Right lobe of liver (tissue), 6 donors: ENCODE measurements around the gene UBASH3B. TPM values are rescaled to one million over a fixed set of nuclear protein-coding genes. Genes with fewer than 3 reads are reported as not detected.

Experiments
- ATAC-seq, 4 donors: fragments of 200-7000 bp; cut with Tn5 transposase; one replicate each; pipeline ENCODE4 v1.9.1; 2020; ENCODE audit warnings: mild to moderate bottlenecking in 4 of 4, moderate library complexity in 4 of 4
- DNase-seq, 3 donors: peaks; one replicate each; pipeline ENCODE4 v3.0.0-alpha.2; 2020
- H3K27ac ChIP-seq, 3 donors: fragments of 200-600 bp; one replicate each; pipeline ENCODE4 v1.8.0; 2022
- H3K27me3 ChIP-seq, 2 donors: fragments of 200-600 bp; one replicate each; pipeline ENCODE4 v1.8.0; 2022
- H3K36me3 ChIP-seq, 4 donors: fragments of 200-600 bp; sonication (generic) in 1 of 4; one replicate each; pipeline versions ENCODE4 v1.5.1 to v1.8.0; 2017 to 2022; ENCODE audit warnings: control low read depth in 1 of 4
- H3K4me1 ChIP-seq, 4 donors: fragments of 200-600 bp; sonication (generic) in 1 of 4; one replicate each; pipeline versions ENCODE4 v1.5.1 to v1.8.0; 2017 to 2022; ENCODE audit warnings: control low read depth in 1 of 4
- H3K4me3 ChIP-seq, 3 donors: fragments of 200-600 bp; one replicate each; pipeline ENCODE4 v1.8.0; 2022
- H3K9me3 ChIP-seq, 4 donors: fragments of 200-600 bp; sonication (generic) in 1 of 4; one replicate each; pipeline versions ENCODE4 v1.5.1 to v1.8.0; 2017 to 2022; ENCODE audit warnings: control low read depth in 1 of 4
- CTCF ChIP-seq, 4 donors: fragments of 200-600 bp in 3 of 4; fragments of 450-650 bp in 1 of 4; IDR thresholded peaks; one replicate each; pipeline versions ENCODE4 v1.5.1 to v1.8.0; 2016 to 2022; ENCODE audit warnings: antibody characterized with exemption in 4 of 4, mild to moderate bottlenecking in 2 of 4
- POLR2A ChIP-seq: fragments of 450-650 bp; IDR thresholded peaks from one replicate; pipeline ENCODE4 v1.6.1; 2017; ENCODE audit warnings: antibody characterized with exemption, mild to moderate bottlenecking
- WGBS: methylation state at CpG from one replicate; pipeline ENCODE4 v1.1.6; 2018; ENCODE audit warnings: low coverage, low lambda C conversion rate; ENCODE audit not compliant: insufficient coverage; ENCODE audit errors: missing lambda C conversion rate; 5-methylcytosine and 5-hydroxymethylcytosine counted together
- intact Hi-C, 2 donors: fragments of 100-400 bp; cut with DNase I; formaldehyde crosslinking; loops; one replicate each; pipeline versions ENCODE4 v1.11.2 to v1.14.1; 2022
- total RNA-seq, 6 experiments: library from RNA; depleted of rRNA in 2 of 6; stranded (reverse); fragments of >200 nt in 2 of 6; fragmentation: NEBNext Ultra II Directional in 3 of 6; extraction: Animal tissue kit (Norgen Biotek cat#: 25700) in 3 of 6; gene quantifications; one replicate each; pipeline versions ENCODE4 v1.1.0 to v1.2.4, GENCODE V29; 2016 to 2023
- donor health status: DM: no; HTN: yes; CAD: no.
- donor health status: DM: no; HTN: no; CAD: no.
- donor health status: DM: no; HTN: no; CAD: no.
- donor health status: DM: no; HTN: yes; CAD: no.
- donor health status: DM: no; HTN: yes; CAD: no.

Gene UBASH3B
- total RNA-seq, 6 experiments from 2014 or later: 1.7 to 10.5 (median 2.4) TPM

GRCh38 chr11:122707901-122708300 lies 52.4 kb downstream of the UBASH3B start:
- intact Hi-C loops: no loop called here
- H3K36me3 ChIP-seq: no peaks in the 10 kb centered on the region

GRCh38 chr11:122709039-122709760 lies 53.7 kb downstream of the UBASH3B start:
- no peak for TF ChIP-seq CTCF (IDR thresholded peaks at IDR 0.05)
- TF ChIP-seq POLR2A: no peak
- Histone ChIP-seq H3K27ac (no peak overlapping the region), H3K27me3 (no peaks in the 10 kb centered on the region), H3K4me1 (no peaks in the 10 kb centered on the region), H3K9me3 (no peaks in the 10 kb centered on the region), H3K4me3 (no peak overlapping the region), H3K36me3 (no peaks in the 10 kb centered on the region)
- intact Hi-C loops: no loop called here
- ATAC-seq (no peak), DNase-seq (no peak)
- WGBS: 68% methylated on average over 5 of the region's 7 CpGs

More at GRCh38 chr11:122707901-122708300, 52.4 kb downstream of the UBASH3B start:
- no peaks in the 10 kb centered on the region for H3K27me3 ChIP-seq
- no peaks in the 10 kb centered on the region for H3K4me1 ChIP-seq
- H3K9me3 ChIP-seq: no peaks in the 10 kb centered on the region
- ATAC-seq (no peak), DNase-seq (no peak)
- 74% methylated on average over 2 of the region's 4 CpGs for WGBS
- no peak overlapping the region for H3K4me3 ChIP-seq
- H3K27ac ChIP-seq: no peak overlapping the region
- TF ChIP-seq POLR2A: no peak
- TF ChIP-seq CTCF (IDR thresholded peaks at IDR 0.05): no peak

DNA sequence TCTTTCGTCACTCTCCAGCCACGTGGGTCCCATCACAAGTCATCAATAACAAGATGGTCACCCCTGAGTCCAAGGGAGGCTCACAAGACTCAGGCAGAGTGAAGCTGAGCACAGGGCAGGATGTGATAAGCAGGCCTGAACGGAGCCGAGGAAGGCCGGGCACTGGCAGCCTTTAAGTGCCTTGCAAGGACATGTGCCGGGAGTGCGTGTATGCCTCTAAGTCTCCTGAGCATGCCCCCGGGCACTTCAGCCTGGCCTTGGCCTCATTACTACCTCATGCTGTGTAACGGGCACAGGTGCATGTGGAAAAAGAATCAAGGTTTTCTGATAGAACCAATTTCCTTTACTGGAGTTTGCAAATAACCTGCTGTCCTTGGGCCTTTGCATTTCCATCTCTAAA lies 55.8 kb downstream of the UBASH3B start:
- 64% methylated on average over 7 of the region's 9 CpGs for WGBS
- no peak overlapping the region for H3K4me3 ChIP-seq
- intact Hi-C loops: no loop called here
- H3K27ac ChIP-seq: no peak overlapping the region
- H3K9me3 ChIP-seq: no peaks in the 10 kb centered on the region
- peak in 1 of 4 donors; percentile 26 for ATAC-seq
- H3K27me3 ChIP-seq: no peaks in the 10 kb centered on the region
- no peak for TF ChIP-seq POLR2A
- TF ChIP-seq CTCF (IDR thresholded peaks at IDR 0.05): no peak
- H3K4me1 ChIP-seq: no peaks in the 10 kb centered on the region
- no peak for DNase-seq
- no peaks in the 10 kb centered on the region for H3K36me3 ChIP-seq

DNA sequence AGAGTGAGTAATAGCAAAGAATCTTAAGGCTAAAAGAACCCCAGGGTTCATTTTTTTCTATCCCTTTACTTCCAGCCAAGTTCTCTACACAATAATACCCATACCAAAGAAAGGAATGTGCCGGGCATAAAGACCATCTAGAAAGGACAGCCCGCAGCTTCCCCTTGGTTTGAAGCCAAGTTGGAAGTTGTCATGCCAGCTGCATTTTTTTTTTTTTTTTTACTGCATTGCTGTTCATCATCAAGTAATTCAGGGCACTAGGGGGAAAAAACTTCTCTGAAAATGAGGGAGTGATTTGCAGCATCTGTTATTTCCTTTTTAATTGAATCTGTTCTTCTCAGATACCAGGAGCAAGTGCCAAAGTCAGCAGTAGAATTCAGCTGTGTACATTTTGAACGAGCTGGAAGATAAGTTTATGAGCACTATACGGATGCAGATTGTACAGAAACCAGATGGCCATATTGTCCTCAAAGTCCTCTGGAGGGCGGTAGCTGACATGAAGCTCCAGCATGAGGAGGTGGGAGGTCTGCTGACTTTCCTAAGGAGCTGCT lies 56.4 kb downstream of the UBASH3B start:
- TF ChIP-seq CTCF (IDR thresholded peaks at IDR 0.05) (no peak), POLR2A (no peak)
- no peak for DNase-seq

More for the DNA sequence above, 56.4 kb downstream of the UBASH3B start:
- Histone ChIP-seq H3K4me1 (no peaks in the 10 kb centered on the region), H3K36me3 (no peaks in the 10 kb centered on the region), H3K27ac (no peak overlapping the region), H3K9me3 (no peaks in the 10 kb centered on the region), H3K27me3 (no peaks in the 10 kb centered on the region), H3K4me3 (no peak overlapping the region)
- intact Hi-C loops: no loop called here
- ATAC-seq: no peak
- 20% methylated on average over 4 of the region's 5 CpGs for WGBS
